ENCODE data around the gene EFHD2.
"Not testable (repeated sequence)": the region's sequence is repeated elsewhere in the genome, so short reads cannot be mapped to it uniquely, and the experiment has no call there.

EFHD2 gene

DNA sequence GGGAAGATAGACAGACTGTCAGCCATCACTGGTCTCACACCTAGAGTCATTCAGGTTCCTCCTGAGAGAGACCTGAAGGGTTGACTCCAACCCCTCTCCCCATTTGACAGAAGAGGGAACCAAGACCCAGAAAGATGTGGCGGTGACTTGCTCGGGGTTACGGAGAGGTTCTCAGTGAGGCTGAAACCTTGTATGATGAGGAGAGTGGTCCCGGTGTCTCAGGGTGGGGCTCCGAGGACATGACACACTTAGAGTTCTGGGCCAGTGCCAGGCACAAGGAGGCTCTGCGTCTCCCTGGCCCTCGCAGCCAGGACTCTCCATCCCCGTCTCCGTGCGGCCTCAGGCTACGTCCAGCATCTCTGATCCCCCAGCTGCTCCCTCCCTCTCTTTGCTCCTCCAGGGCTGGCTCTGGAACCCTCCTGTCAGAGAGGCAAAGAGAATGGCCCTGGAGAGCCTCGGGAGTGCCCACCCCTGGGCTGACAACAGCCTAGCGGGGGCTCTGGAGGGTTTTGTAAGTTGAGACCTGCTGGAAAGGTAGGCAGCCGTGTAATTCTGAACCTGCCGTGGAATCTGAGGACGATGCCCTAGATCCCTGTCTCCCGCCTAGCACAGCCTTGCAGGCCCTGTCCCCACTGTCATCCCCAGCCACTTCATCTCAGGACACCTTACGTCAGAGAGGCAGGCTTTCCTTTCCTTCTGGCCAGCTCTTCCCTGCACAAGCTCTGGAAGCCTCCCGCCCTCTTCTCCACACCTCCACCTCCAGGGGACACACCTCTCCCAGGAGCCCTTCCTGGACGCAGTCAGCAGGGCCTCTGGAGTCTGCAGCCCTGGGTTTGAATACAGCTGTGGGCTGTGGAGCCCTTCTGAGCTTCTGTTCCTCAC lies 4.1 kb downstream of the EFHD2 start:
- no peak for FAIRE-seq

DNA sequence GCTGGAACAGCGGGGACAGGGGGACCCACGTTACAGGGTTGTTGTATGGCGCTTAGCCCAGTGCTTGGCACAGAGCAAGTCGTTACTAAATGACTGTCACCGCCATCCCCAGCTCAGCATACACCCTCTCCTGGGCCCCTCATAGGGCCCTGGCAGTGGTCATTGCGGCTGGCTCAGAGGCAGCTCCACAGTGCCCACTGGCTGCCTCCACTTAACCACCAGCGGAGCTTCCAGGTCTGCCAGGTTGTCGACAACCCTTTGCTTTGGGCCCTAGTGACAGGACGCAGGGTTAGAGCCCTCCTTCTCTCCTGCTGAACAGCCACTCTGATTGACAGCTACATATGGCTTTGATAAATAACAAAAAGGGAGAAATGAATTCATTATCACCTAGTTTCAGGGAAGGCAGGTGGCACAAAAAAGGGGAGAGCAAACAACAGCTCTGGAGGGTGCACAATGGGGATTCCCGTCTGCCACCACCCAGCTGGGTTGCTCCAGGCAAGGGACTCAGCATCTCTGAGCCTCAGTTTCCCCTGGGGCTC lies 4.8 kb downstream of the EFHD2 start:
- no peak for FAIRE-seq

DNA sequence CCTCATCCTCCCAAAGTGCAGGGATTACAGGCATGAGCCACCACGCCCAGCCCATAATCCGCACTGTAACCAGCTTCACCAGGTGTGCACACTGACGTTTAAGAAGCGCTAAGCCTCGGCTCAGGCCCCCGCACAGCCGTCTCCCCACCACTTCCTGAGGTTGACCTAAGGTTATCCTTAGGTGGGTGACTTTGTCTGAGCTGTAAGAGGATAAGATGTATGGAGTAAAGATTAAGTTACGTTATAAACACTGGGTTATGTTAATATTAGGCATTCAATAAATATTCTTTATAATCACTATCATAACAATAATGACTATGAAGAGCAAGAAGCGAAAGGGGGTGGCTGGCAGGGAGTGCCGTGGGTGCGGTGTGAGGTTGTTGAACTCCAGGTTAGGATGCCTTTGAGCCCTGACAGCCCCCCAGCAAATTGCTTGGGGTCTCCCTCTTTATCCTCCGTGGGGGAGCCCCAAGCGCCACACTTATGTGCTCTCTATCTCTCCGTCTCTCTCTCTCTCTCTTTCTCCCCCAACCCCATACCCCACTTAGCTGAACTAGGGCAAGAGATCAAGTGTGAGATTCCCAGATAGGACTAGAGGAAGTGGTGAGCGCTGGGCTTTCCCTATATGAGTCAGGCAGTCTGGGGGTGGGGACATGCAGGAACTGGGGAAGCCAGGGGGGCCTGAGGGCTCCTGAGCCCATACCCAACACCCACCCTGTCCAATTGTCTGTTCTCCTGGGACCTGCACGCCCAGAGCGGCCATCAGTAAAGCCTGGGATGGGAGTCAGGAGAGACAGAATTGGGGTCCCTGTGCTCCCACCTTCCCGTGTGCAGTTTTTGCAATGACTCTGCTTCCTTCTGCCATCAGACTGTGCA lies 7.6 kb downstream of the EFHD2 start:
- FAIRE-seq: no peak

DNA sequence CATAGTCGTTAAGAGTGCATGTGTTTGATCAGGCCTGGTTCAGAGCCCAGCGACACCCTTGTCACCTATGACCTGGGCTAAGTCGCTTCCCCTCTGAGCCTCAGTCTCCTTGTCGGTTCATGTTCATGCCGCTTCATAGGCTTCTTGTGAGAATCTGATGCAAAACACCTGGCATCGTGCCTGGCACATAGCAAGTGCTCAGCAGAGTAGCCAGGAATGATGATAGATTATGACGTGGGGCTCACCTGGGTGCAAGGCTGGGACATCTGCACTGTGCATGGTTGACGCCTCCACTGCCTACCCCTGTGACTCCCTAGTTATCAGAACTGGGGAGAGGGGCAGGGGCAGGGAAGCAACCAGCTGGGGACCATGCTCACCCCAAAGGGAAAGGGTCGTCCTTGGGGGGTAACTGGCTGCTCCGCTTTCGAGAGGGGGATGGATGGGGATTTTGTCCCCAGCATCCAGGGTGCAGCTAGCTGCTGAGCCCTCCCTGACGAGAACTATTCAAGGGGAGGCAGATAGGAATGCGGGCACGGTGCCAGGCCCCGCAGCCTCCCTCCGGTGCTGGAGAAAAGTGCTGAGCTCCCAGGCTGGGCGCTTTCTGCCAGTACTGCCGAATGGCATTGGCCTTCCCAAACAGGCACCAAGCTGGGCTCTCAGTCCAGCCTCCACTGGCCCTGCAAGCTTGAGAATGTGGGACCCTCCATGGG lies 9.3 kb downstream of the EFHD2 start:
- no peak for FAIRE-seq

DNA sequence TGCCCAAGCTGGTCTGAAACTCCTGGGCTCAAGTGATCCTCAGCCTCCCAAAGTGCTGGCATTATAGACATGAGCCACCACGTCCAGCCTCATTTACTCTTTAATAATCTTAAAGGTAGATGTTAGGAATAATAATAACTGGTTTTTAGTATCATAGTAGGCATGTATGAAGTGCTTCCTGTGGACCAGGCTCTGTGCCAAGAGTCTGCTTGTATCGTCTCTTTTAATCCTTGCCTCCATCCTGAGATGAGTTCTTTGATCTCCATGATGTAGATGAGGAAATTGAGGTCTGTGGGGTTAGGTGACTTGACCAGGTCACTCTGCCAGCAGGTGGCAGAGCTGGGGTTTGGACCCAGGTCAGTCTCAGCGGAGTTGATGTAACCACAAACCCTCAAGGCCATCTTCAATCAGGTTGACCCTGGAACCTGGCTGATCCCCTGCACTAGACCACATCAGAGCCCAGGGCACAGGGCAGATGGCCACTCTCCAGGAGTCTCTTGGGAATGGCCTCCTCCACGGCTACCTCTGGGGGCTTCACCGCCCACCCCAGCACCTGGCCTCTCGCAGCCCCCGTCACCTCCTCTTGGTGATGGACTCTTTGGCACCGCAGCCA lies 11.3 kb downstream of the EFHD2 start:
- FAIRE-seq: no peak

DNA sequence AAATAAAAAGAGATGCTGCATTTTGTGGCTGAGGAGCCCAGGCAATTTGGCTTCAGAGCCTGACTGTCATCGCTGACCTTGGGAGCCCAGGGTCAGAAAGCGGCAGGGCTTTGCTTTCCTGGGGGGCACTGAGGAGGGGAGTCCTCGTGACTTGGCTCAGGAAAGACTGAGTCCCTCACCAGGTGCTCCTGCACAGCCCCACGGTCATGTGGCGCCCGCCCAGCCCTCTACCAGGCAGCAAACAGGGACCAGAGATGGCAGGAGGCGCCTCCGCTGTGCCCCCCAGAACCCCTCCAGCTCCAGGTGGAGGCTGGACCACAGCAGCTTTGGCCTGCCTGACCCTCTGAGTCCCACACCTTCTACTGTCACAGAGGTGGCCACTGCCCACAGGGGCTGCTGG lies 13.2 kb downstream of the EFHD2 start:
- FAIRE-seq: no peak

DNA sequence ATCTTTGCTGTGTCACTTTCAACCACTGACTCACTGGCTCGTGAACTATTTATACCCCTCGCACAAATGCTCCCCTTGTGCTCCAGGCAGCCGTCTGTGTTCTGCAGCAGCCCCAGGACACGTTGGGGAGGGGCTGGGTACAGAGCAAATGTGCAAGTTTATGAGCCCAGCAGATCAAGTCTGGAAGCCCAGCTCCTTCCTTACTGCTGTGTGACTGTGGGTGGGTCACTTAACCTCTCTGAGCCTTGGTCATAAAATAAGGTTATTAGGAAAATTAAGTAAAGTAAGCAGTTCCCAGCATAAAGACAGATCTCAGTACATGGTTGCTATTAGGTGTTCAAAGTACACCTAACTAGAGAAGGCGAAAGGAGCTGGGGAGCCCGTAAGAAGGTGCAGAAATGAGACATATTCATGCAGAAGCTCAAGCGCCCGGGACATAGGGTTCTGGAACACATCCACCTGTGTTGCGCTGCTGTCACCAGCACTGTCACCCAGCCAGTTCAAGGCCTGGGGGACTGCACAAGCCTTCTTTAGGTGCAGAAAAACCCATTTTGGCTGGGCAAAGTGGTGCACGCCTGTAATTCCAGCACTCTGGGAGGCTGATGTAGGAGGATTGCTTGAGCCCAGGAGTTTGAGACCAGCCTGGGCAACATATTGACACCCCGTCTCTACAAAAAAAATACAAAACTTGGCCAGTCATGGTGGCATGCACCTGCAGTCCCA lies 13.8 kb downstream of the EFHD2 start:
- FAIRE-seq: no peak

DNA sequence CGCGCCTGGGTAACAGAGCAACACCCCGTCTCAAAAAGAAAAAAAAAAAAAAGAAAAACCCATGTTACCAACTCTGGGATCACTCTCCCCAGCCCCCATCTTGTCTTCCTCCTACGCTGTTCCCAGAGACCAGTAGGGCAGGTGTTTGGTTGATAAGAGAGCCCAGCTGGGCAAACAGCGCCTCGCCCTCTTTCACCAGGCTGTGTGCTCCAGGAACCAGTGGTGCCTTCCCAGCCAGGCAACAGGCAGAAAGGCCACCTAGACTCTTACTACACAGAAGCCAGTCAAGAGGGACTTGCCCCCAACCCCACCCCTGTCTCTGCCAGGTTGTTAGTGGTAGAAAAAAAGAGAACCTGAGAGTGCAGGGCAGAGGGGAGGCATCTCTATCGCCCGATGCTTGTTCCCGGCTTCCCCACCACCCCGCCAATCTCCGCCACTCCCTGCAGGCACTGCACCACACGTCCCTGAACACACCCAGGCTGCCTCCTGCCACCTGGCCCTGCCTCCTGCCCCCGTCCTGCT lies 14.5 kb downstream of the EFHD2 start:
- no peak for FAIRE-seq

DNA sequence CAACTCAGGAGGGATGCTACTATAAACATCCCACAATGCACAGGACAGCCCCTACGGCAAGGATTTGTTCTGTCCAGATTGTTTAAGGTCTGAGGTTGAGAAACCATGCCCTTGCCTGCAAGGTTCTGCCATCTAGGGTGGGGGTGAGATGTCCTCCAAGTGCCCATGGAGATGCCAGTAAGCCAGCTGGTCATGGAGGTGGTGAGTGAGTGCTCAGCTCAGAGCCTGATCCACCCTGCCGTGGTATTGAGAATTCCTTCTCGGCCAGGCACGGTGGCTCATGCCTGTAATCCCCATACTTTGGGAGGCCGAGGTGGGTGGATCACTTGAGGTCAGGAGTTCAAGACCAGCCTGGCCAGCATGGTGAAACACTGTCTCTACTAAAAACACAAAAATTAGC lies 15.3 kb downstream of the EFHD2 start:
- no peak for FAIRE-seq

DNA sequence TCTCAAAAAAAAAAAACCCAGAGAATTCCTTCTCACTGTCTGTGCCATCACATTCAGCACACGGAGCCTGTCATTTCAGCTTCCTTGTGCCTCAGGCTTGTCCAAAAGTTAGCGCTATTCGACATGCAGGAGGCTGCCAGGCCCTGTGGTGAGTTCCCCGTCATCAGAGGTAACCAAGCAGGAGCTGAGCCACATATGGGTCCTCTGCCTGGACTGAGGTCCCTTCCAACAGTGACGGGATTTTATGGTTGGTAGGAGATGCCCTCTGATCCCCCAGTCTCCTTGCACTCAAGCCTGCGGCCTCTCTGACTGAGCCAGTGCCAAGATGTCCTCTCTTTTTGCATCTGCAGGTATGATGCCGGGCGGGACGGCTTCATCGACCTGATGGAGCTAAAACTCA lies 15.8 kb downstream of the EFHD2 start:
- FAIRE-seq: no peak

DNA sequence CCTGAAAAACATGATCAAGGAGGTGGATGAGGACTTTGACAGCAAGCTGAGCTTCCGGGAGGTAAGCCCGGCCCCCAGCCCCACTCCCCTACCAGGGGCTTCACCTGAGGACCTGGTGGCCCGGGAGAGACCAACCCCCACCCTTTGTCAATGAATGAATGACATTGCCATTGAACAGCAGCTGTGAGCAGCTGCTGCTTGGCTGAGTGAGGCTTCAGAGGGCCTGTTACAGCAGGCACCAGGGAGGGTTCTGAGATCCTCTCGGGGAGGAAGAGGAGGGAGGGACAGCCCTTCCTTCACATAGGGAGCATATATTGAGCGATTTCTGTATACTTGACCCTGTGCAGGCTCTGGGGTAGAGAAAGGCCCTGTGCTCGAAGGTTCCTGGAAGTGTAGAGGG lies 16.3 kb downstream of the EFHD2 start:
- no peak for FAIRE-seq

DNA sequence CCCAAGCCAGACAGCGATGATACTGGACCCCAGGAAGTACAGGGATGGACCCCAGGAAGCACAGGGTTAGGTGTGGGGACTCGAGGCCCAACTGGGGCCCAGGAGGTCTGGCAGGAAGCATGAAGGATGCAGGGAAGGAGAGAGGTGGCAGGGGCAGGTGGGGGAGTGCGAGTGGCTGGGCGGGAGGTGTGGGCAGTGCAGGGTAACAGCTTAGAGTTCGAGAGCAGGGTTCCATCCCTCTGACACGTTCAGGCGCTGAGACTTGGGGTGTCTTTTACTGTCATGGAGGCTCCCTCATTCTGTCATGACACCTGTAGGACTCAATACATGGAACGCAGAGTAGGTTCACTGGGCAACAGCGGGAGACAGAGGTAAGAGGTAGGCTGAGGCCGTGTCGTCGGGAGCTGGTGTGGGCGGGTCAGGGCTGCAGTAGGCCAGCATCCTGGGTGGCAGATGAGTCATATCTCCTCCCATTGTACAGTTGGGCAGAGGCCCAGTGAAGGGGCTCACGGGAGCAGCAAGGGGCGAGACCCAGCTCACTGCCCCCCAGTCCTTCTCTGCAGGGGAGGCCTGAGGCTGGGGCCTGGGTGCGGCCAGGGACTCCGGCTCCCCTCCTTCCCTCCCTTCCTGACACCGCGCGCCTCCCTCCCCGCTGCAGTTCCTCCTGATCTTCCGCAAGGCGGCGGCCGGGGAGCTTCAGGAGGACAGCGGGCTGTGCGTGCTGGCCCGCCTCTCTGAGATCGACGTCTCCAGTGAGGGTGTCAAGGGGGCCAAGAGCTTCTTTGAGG lies 17.0 kb downstream of the EFHD2 start:
- no peak for FAIRE-seq

DNA sequence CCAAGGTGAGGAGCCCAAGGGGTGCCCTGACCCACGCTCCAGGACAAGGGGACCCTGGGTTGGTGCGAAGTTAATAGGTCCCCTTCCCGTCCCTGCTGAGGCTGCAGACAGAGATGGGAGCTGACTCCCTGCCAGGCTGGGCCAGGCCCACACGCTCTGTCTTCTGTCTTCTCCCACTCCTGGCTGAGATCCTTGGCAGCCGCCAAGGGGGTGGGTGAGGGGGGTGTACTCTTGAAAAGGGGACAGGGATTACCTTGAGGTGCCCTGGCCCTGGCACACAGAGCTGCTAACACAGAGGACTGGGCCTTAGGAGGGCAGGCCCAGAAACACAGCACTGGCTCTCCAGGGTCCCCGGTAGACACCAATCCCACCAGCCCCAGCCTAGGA lies 17.6 kb downstream of the EFHD2 start:
- FAIRE-seq: no peak

DNA sequence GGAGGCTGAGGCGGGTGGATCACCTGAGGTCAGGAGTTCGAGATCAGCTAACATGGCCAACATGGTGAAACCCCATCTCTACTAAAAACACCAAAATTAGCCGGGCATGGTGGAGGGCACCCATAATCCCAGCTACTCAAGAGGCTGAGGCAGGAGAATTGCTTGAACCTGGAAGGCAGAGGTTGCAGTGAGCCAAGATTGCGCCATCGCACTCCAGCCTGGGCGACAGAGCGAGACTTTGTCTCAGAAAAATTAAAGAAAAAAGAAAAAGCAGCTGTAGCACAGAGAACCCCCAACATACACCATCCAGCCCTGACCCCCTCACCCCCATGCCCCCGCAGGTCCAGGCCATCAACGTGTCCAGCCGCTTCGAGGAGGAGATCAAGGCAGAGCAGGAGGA lies 18.6 kb downstream of the EFHD2 start:
- FAIRE-seq: not testable (repeated sequence)

DNA sequence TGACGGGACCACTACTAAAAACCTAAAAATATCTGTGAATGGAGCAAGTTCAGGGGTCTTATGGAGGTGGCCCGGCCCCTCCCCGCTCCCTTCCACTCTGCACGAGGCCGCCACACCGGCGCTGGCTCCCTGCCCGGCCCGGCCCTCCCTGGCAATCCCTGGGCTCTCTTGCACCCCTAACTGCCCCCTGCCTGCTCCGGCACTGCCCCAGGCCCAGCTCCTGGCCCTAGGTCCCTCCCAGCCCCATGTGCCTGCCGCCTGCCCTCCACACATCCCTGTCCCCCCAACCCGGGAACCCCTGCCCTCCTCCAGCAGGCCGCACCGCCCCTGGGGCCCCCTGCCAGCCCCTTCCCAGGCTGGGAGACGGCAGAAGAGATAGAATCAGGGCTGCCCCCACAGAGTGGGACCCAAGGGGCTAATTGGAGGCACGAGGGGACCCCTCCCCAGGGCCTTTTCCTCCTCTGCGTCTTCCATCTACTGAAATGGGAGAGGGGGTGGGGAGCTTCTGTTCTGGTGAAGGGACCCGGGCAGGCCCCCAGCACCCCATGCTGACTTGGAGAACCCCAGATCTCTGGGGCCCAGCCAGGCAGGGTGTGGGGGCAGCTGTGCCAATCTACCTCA lies 19.2 kb downstream of the EFHD2 start:
- no peak for FAIRE-seq

DNA sequence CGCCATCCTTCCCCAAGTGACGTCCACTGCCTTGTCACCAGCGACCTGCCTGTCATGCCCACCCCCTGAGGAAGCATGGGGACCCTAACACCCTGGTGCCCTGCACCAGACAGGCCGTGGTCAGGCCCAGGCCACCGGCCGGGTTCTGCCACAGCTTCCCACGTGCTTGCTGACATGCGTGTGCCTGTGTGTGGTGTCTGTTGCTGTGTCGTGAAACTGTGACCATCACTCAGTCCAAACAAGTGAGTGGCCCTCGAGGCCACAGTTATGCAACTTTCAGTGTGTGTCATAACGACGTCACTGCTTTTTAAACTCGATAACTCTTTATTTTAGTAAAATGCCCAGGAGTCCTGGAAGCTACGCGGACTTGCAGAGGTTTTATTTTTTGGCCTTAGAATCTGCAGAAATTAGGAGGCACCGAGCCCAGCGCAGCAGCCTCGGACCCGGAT lies 20.0 kb downstream of the EFHD2 start:
- FAIRE-seq: no peak

DNA sequence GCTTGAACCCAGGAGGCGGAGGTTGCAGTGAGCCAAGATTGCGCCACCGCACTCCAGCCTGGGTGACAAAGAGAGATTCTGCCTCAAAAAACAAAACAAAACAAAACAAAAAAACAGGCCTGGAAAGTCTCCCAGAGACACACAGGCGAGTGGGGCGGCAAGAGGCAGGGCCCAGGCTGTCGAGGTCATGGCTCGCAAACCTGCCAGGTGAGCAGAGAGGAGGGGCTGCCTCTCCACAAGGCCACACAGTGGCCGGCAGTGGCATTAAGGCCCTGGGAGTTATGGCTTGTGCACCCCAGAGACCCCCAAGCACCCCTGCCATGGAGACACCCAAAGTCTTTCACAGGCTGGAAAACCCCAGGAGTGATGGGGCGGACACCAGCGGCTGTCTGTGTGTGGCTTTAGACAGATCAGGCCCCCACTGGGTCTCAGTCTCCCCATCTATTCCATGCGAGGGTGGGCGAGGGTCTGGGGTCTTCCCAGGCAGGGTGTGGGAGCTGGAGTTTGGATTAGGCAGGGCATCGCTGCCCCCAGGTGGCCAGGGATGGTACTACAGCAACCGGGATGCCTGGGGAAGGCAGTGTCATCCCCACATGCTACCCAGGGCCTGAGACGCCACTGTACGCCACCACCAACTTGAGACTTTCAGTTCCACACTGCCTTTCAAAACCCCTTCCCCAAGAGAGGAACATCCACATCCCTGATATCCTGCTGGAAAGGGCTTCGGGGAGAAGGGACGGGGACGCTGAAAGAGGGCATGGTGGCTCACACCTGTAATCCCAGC lies 21.3 kb downstream of the EFHD2 start:
- no peak for FAIRE-seq

DNA sequence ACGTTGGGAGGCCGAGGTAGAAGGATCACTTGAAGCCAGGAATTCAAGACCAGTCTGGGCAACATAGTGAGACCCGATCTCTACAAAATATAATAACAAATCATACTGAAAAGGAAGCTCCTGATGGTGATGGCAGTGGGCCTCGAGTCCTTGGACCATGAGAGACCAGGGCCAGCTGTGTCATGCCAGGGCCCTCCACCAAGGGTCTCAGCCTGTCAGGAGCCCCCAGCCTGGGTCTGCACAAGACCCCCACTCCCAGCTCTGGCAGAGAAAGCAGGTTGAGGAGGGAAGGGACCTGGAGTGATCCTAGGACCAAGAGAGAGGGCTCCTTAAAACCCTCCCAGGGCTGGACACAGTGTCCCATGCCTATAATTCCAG lies 21.9 kb downstream of the EFHD2 start:
- no peak for FAIRE-seq

DNA sequence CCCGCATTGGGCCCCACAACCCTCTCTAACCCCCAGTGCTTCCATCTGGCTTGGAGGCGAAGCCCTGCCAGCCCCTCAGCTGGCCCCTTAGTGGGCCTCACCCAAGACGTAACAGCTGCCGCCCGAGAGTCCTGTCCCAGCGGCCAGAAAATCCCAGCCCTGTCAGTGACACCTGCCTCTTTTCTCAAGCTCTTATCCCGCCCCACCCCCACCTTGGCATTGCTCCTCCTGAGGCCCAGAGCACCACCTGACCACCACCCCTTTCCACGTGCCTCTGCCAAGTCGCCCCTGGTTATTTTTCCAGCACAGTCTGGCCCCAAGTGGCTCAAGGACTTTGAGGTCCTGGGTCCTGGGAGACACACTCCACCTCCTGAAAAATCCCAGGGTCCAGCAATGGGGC lies 22.6 kb downstream of the EFHD2 start:
- FAIRE-seq: no peak
